Panc1 (cell line): ENCODE measurements around the gene PER2. TPM values are rescaled to one million over a fixed set of nuclear protein-coding genes. Genes with fewer than 3 reads are reported as not detected.

ENCODE experiments used
- ATAC-seq: fragments of 200-7000 bp; cut with Tn5 transposase; 2 replicates; pipeline ENCODE4 v1.9.1; 2020; ENCODE audit warnings: mild to moderate bottlenecking, moderate library complexity
- BruUV-seq: library from RNA; stranded (reverse); fragments of 400-500 nt; replicated peaks from 2 replicates; lab custom pipeline; 2021; lab: Mats Ljungman, UMichigan
- CTCF ChIA-PET: fragments of 300-600 bp; sonication (Branson Sonifier 250); formaldehyde crosslinking; loops from one replicate; lab custom pipeline; 2022; ENCODE audit warnings: antibody characterized with exemption; lab: Charles Lee
- POLR2A ChIA-PET: fragments of 300-600 bp; sonication (Branson Sonifier 250); formaldehyde crosslinking; loops from one replicate; lab custom pipeline; 2022; ENCODE audit warnings: antibody characterized with exemption; lab: Charles Lee
- DNase-seq: peaks from one replicate; pipeline ENCODE4 v3.0.0-alpha.2; 2010; ENCODE audit warnings: low read depth, low spot score
- H3K27ac ChIP-seq: 2 replicates; pipeline ENCODE4 v1.5.1; 2011; ENCODE audit warnings: mild to moderate bottlenecking, low read length, inconsistent platforms
- H3K27me3 ChIP-seq: fragments of 200-500 bp; sonication (Bioruptor generic); 2 replicates; pipeline ENCODE4 v1.6.0; 2014; ENCODE audit warnings: low read length, inconsistent platforms; ENCODE audit not compliant: control insufficient read depth, insufficient read depth
- H3K36me3 ChIP-seq: fragments of 200-500 bp; sonication (Bioruptor generic); 2 replicates; pipeline ENCODE4 v1.5.1; 2014; ENCODE audit warnings: inconsistent platforms, mild to moderate bottlenecking, low read length, moderate library complexity; ENCODE audit not compliant: control insufficient read depth, insufficient read depth
- H3K4me1 ChIP-seq: 2 replicates; pipeline ENCODE4 v1.5.1; 2011; ENCODE audit warnings: inconsistent platforms, mild to moderate bottlenecking, low read length, moderate library complexity; ENCODE audit not compliant: control insufficient read depth, insufficient read depth
- H3K4me3 ChIP-seq, 2 experiments: 2 replicates each; pipeline ENCODE4 v1.5.1; 2011 to 2012; ENCODE audit warnings: low read depth in 2 of 2, low read length in 2 of 2, mild to moderate bottlenecking in 2 of 2, inconsistent platforms in 1 of 2, moderate library complexity in 1 of 2
- H3K9me3 ChIP-seq: fragments of 200-500 bp; sonication (Bioruptor generic); 2 replicates; pipeline ENCODE4 v1.5.1; 2014; ENCODE audit warnings: low read depth, mild to moderate bottlenecking, inconsistent platforms, low read length, moderate library complexity; ENCODE audit not compliant: control insufficient read depth, insufficient read depth
- CTCF ChIP-seq: fragments of 450-650 bp; IDR thresholded peaks from 2 replicates; pipeline ENCODE4 v1.5.1; 2017; ENCODE audit warnings: mild to moderate bottlenecking
- POLR2AphosphoS5 ChIP-seq: IDR thresholded peaks from 2 replicates; pipeline ENCODE4 v1.6.1; 2012; ENCODE audit warnings: mild to moderate bottlenecking, low read depth, low read length, moderate library complexity
- REST ChIP-seq, 2 experiments: IDR thresholded peaks; 2 replicates each; pipeline ENCODE4 v1.6.1; 2011 to 2012; ENCODE audit warnings: low read depth in 2 of 2, control low read depth in 1 of 2, low read length in 1 of 2, mild to moderate bottlenecking in 1 of 2, moderate library complexity in 1 of 2; ENCODE audit not compliant: insufficient read depth in 1 of 2
- SIN3A ChIP-seq: IDR thresholded peaks from 2 replicates; pipeline ENCODE4 v1.6.1; 2012; ENCODE audit warnings: low read depth, mild to moderate bottlenecking, low read length, moderate library complexity, borderline replicate concordance; ENCODE audit not compliant: insufficient read depth
- in situ Hi-C: cut with HindIII; loops from 2 replicates; pipeline ENCODE4 v1.10.0; 2016; ENCODE audit warnings: low sequenced_read_pairs, low pct_unique_long_range_greater_than_20kb
- intact Hi-C: fragments of 100-400 bp; cut with micrococcal nuclease; formaldehyde crosslinking; loops from one replicate; pipeline ENCODE4 v1.10.0; 2022; ENCODE audit not compliant: unreplicated experiment
- total RNA-seq: library from RNA; stranded (reverse); gene quantifications from one replicate; pipeline ENCODE4 v1.2.1, GENCODE V29; 2021; ENCODE audit not compliant: unreplicated experiment

The PER2 gene
- total RNA-seq, 1 experiment from 2014 or later, result 9.9 TPM

DNA sequence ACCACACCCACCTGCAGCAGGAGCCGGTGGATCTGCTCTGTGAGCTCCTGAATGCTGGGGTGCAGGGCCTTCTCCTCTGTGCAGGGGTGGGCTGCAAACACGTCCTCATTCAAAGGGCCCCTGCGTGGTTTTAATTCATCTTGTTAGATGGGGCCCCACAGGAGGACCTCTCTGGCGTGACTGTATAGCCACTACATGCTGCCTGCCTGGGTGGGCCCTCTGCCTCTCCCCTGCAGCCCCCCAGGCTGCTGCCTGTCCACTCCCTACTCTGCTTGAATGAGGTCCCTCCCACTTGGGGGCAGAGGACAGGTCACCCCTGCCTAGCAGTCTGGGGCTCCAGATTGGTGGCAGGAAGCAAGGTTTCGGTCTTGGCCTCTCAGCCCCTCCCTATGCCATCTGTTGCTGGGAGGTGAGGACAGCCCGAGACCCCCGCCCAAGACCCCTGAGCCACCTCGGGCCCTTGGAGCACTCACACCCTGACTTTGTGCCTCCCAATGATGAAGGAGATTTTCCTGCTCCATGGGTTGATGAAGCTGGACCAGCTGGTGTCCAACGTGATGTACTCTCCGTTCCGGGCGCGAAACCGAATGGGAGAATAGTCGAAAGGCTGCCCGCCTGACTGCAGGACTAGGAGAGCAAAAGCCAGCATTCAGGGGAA, 26.6 kb downstream of the PER2 start:
- Histone ChIP-seq H3K36me3 (no peaks in the 10 kb centered on the region), H3K4me3 (no peak overlapping the region), H3K27me3 (no peaks in the 10 kb centered on the region), H3K4me1 (0 out of 2 replicates have a peak, but pooled peaks cover 3% of the 10 kb centered on the region), H3K27ac (no peak overlapping the region), H3K9me3 (no peaks in the 10 kb centered on the region)
- DNase-seq, result no peak
- in situ Hi-C loops, result no loop called here
- ChIA-PET CTCF (no interaction called here), POLR2A (no interaction called here)
- ATAC-seq, result no peak
- intact Hi-C loops, result no loop called here
- no TSS peak for BruUV-seq
- TF ChIP-seq POLR2AphosphoS5 (no peak), REST (IDR thresholded peaks at IDR 0.05; ENCODE audit: insufficient read depth in 1 of 2, low read depth in 2 of 2, low read length in 1 of 2) (no peak)

GRCh38 chr2:238260883-238261282, 27.5 kb downstream of the PER2 start:
- ATAC-seq, result no peak
- H3K27me3 ChIP-seq, result no peaks in the 10 kb centered on the region
- H3K27ac ChIP-seq, result no peak overlapping the region
- TF ChIP-seq CTCF, result no peak
- TF ChIP-seq REST (IDR thresholded peaks at IDR 0.05; ENCODE audit: insufficient read depth in 1 of 2, low read depth in 2 of 2, low read length in 1 of 2), result no peak
- no peak for TF ChIP-seq SIN3A
- TF ChIP-seq POLR2AphosphoS5, result no peak
- H3K9me3 ChIP-seq, result no peaks in the 10 kb centered on the region
- intact Hi-C loops, result no loop called here
- H3K4me3 ChIP-seq, result no peak overlapping the region
- H3K4me1 ChIP-seq, result 0 out of 2 replicates have a peak, but pooled peaks cover 3% of the 10 kb centered on the region
- POLR2A ChIA-PET, result no interaction called here
- CTCF ChIA-PET, result no interaction called here
- DNase-seq, result no peak
- no TSS peak for BruUV-seq
- H3K36me3 ChIP-seq, result no peaks in the 10 kb centered on the region
- in situ Hi-C loops, result no loop called here
